ENCODE measurements around the gene HOXA6.

GRCh38 chr7:27174874-27175625 lies 27.5 kb upstream of the HOXA6 start:
- TF ChIP-seq CTCF (IDR thresholded peaks at IDR 0.05) (no peak), POLR2A (IDR thresholded peaks at IDR 0.05) (no peak)
